ENCODE data around the gene CEPT1. TPM values are rescaled to one million over a fixed set of nuclear protein-coding genes. Genes with fewer than 3 reads are reported as not detected.

CEPT1 gene
- polyA plus RNA-seq, 3 donors: 20.8 to 44.3 (median 26.9) TPM

DNA sequence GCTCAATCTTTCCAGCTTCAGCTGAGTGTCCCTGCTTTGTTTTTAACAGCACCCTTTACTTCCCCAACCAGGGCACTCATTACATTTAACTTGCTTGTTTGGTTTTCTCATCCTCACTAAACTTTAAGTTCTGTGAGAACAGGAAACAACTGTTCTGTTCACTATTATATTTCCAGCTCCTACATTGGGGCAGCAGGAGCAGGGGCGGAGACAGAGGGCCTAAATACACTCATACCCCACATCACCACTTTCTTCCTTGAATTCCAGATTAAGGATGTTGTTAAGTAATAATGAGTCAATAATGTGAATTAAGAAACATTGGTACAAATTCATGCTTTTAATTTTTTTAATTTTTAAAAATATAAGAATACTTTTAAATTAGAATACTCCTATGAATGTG, 6.2 kb upstream of the CEPT1 start:
- Mint-ChIP-seq H3K36me3 (peaks cover 52 to 65% of the 10 kb centered on the region in 2 donors), H3K4me1 (peaks cover 68% of the 10 kb centered on the region), H3K9me3 (peaks cover 0 to 5% (median 2%) of the 10 kb centered on the region in 7 donors), H3K27ac (peak overlapping the region; percentile 85 to 94 (median 88)), H3K27me3 (ENCODE audit: low read depth in 3 of 3) (no peaks in the 10 kb centered on the region), H3K4me3 (peak overlapping the region in 1 of 2 donors; percentile 54)
- Histone ChIP-seq H3K4me2 (replicated peaks; ENCODE audit: extremely low read depth, low read length, poor library complexity, severe bottlenecking) (peak overlapping the region; percentile 61), H3K9ac (ENCODE audit: insufficient read depth, low read length, poor library complexity, severe bottlenecking) (no peak overlapping the region), H3K4me1 (ENCODE audit: control insufficient read depth in 1 of 2, insufficient read depth in 2 of 2, low read length in 2 of 2) (peaks cover 61 to 79% of the 10 kb centered on the region in 2 donors), H4K20me1 (ENCODE audit: insufficient read depth, low read length) (no peaks in the 10 kb centered on the region), H3K27ac (ENCODE audit: low read depth in 1 of 2, low read length in 2 of 2) (peak overlapping the region; percentile 57 to 83), H3K36me3 (replicated peaks in 1 of 2; ENCODE audit: control insufficient read depth in 1 of 2, insufficient read depth in 2 of 2, low read length in 2 of 2) (peaks cover 17 to 33% of the 10 kb centered on the region in 2 donors), H2AFZ (ENCODE audit: insufficient read depth, low read depth, low read length, poor library complexity, severe bottlenecking) (no peak overlapping the region), H3K79me2 (ENCODE audit: insufficient read depth, low read length) (peaks cover 72% of the 10 kb centered on the region), H3K27me3 (ENCODE audit: control insufficient read depth in 2 of 2, insufficient read depth in 2 of 2, low read length in 2 of 2) (no peaks in the 10 kb centered on the region), H3K9me3 (replicated peaks in 1 of 2; ENCODE audit: control insufficient read depth in 1 of 2, insufficient read depth in 1 of 2, low read length in 2 of 2) (no peaks in the 10 kb centered on the region), H3K4me3 (replicated peaks in 1 of 3; ENCODE audit: low read depth in 2 of 3, low read length in 3 of 3) (peak overlapping the region in 1 of 3 experiments; percentile 14)
- peak; percentile 32 to 72 (median 39) for DNase-seq
- WGBS (ENCODE audit: insufficient coverage): no CpG with 5 or more reads among the region's 1 CpG
- TF ChIP-seq, protein P1, sequence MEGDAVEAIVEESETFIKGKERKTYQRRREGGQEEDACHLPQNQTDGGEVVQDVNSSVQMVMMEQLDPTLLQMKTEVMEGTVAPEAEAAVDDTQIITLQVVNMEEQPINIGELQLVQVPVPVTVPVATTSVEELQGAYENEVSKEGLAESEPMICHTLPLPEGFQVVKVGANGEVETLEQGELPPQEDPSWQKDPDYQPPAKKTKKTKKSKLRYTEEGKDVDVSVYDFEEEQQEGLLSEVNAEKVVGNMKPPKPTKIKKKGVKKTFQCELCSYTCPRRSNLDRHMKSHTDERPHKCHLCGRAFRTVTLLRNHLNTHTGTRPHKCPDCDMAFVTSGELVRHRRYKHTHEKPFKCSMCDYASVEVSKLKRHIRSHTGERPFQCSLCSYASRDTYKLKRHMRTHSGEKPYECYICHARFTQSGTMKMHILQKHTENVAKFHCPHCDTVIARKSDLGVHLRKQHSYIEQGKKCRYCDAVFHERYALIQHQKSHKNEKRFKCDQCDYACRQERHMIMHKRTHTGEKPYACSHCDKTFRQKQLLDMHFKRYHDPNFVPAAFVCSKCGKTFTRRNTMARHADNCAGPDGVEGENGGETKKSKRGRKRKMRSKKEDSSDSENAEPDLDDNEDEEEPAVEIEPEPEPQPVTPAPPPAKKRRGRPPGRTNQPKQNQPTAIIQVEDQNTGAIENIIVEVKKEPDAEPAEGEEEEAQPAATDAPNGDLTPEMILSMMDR (IDR thresholded peaks at IDR 0.05): no peak
- intact Hi-C loops (cut with micrococcal nuclease): loop anchor here in 1 of 2 donors (10.0 kb wide), 1 partner anchor 311 kb away; the partner anchor contains the start of genes ATP5PB and WDR77

DNA sequence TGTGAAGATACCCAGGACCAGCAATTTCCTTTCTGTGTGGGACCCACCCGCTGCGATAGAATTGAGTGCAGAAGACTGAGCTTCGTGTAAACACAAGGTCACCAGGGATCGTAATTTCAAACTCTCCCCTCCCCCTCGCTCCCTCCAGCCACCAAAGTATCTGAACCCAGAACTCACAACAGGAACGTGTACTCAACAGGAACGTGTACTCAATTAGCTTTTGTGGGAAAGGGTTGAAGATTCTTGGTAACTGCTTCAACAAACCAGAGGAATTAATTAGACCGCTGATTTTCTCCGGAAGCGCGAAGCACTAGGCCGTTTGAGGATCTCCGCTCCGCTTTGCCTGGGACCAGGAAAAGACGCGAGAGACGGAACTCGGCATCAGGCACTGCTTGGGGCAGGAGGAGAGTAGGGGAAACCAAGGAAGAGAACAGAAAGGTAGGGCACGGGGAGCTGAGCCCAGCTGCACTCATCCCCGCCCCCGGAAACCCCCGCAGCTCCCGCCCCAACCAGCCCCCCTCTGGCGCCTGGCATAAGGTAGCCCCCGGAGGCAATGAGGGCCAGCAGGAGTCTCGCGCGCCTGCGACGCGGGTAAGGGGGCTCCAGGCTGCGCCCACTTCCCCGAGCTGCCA, 583 bp upstream of the CEPT1 start:
- H3K4me1 Mint-ChIP-seq: peaks cover 61% of the 10 kb centered on the region
- Histone ChIP-seq H2AFZ (ENCODE audit: insufficient read depth, low read depth, low read length, poor library complexity, severe bottlenecking) (peak overlapping the region; percentile 94), H3K4me2 (replicated peaks; ENCODE audit: extremely low read depth, low read length, poor library complexity, severe bottlenecking) (peak overlapping the region; percentile 85), H3K9ac (ENCODE audit: insufficient read depth, low read length, poor library complexity, severe bottlenecking) (peak overlapping the region; percentile 90), H3K36me3 (replicated peaks in 1 of 2; ENCODE audit: control insufficient read depth in 1 of 2, insufficient read depth in 2 of 2, low read length in 2 of 2) (peaks cover 17 to 41% of the 10 kb centered on the region in 2 donors), H3K27ac (ENCODE audit: low read depth in 1 of 2, low read length in 2 of 2) (peak overlapping the region; percentile 77 to 91), H3K4me3 (replicated peaks in 1 of 3; ENCODE audit: low read depth in 2 of 3, low read length in 3 of 3) (peak overlapping the region; percentile 68 to 99 (median 92)), H3K4me1 (ENCODE audit: control insufficient read depth in 1 of 2, insufficient read depth in 2 of 2, low read length in 2 of 2) (peaks cover 40 to 56% of the 10 kb centered on the region in 2 donors), H3K27me3 (ENCODE audit: control insufficient read depth in 2 of 2, insufficient read depth in 2 of 2, low read length in 2 of 2) (no peaks in the 10 kb centered on the region), H3K9me3 (replicated peaks in 1 of 2; ENCODE audit: control insufficient read depth in 1 of 2, insufficient read depth in 1 of 2, low read length in 2 of 2) (no peaks in the 10 kb centered on the region), H3K79me2 (ENCODE audit: insufficient read depth, low read length) (peaks cover 96% of the 10 kb centered on the region), H4K20me1 (ENCODE audit: insufficient read depth, low read length) (peaks cover 38% of the 10 kb centered on the region)
- intact Hi-C loops (cut with micrococcal nuclease): loop anchor here in 1 of 2 donors (10.0 kb wide), 1 partner anchor 305 kb away; the partner anchor contains the start of genes ATP5PB and WDR77
- peak overlapping the region; percentile 99 to 100 for H3K4me3 Mint-ChIP-seq
- no peaks in the 10 kb centered on the region for H3K9me3 Mint-ChIP-seq
- 0% methylated on average over 27 of the region's 33 CpGs for WGBS (ENCODE audit: insufficient coverage)
- peaks cover 35 to 41% of the 10 kb centered on the region in 2 donors for H3K36me3 Mint-ChIP-seq
- peak overlapping the region; percentile 91 to 99 (median 96) for H3K27ac Mint-ChIP-seq
- TF ChIP-seq, protein P1 (IDR thresholded peaks at IDR 0.05): no peak
- peaks cover 0 to 1% (median 0%) of the 10 kb centered on the region in 3 donors for H3K27me3 Mint-ChIP-seq (ENCODE audit: low read depth in 3 of 3)
- DNase-seq: peak; percentile 15 to 43 (median 41)

All from CD14-positive monocyte (primary cell).